ENCODE measurements around the gene CLEC4G. TPM values are rescaled to one million over a fixed set of nuclear protein-coding genes. Genes with fewer than 3 reads are reported as not detected.

CLEC4G gene
- total RNA-seq, 4 donors from 2014 or later, result 0.55 to 1.1 TPM; not detected in 2

GRCh38 chr19:7679771-7680605, 51.9 kb downstream of the CLEC4G start:
- Histone ChIP-seq H3K27ac (peak overlapping the region in 2 of 4 donors; percentile 89 to 90), H3K36me3 (no peaks in the 10 kb centered on the region), H3K4me1 (peaks cover 0 to 14% (median 9%) of the 10 kb centered on the region in 4 donors), H3K27me3 (peaks cover 32% of the 10 kb centered on the region), H3K4me3 (peak overlapping the region in 2 of 4 donors; percentile 93 to 94), H3K9me3 (no peaks in the 10 kb centered on the region)
- 35 to 85% methylated on average over 4 to 22 of the region's 22 CpGs for WGBS, 2 donors (ENCODE audit: low coverage in 1 of 2)
- intact Hi-C loops (cut with DNase I; ENCODE audit: low total_unique reads) (loop anchor here (1.0 to 10.0 kb wide), 2 partner anchors 29 to 585 kb away; no protein-coding TSS in a partner anchor), in situ Hi-C loops (cut with MboI; ENCODE audit: low pct_ligation_motif_present in 1 of 4, low pct_unique_long_range_greater_than_20kb in 1 of 4, low sequenced_read_pairs in 3 of 4) (loop anchor here in 1 of 4 donors (10.0 kb wide), 1 partner anchor 115 kb away; no protein-coding TSS in a partner anchor)
- DNase-seq, result no peak
- TF ChIP-seq CTCF (IDR thresholded peaks at IDR 0.05) (peak in 1 of 5 experiments; percentile 51), POLR2A (IDR thresholded peaks at IDR 0.05) (no peak)

- intact Hi-C loops (cut with DNase I; ENCODE audit: low total_unique reads), result loop anchor here (1.0 kb wide), 1 partner anchor 28 kb away; no protein-coding TSS in a partner anchor
- Histone ChIP-seq H3K36me3 (no peaks in the 10 kb centered on the region), H3K4me3 (no peak overlapping the region), H3K4me1 (peaks cover 0 to 14% (median 10%) of the 10 kb centered on the region in 4 donors), H3K27me3 (peaks cover 32% of the 10 kb centered on the region), H3K9me3 (no peaks in the 10 kb centered on the region), H3K27ac (no peak overlapping the region)
- in situ Hi-C loops (cut with MboI; ENCODE audit: low pct_ligation_motif_present in 1 of 4, low pct_unique_long_range_greater_than_20kb in 1 of 4, low sequenced_read_pairs in 3 of 4), result no loop called here
- DNase-seq, result peak; percentile 43
- WGBS, 2 donors (ENCODE audit: low coverage in 1 of 2), result 33% methylated on average over 30 of the region's 30 CpGs; no CpG with 5 or more reads in 1 of the 2 donors
- TF ChIP-seq POLR2A (IDR thresholded peaks at IDR 0.05), result no peak
- no peak for TF ChIP-seq EP300 (IDR thresholded peaks at IDR 0.05; ENCODE audit: low read depth)
- TF ChIP-seq POLR2AphosphoS5 (IDR thresholded peaks at IDR 0.05), result no peak
- TF ChIP-seq CTCF (IDR thresholded peaks at IDR 0.05), result no peak
These were observed 52.7 kb downstream of the CLEC4G start for GRCh38 chr19:7678971-7679751.

Other genes with a start within 250 kb of the CLEC4G start
- gene PEX11G, start 243.1 kb downstream of the CLEC4G start, total RNA-seq, result 10 to 100 TPM in 1 of 4 donors, 1 to 10 TPM in 3; 2.2 to 14.5 (median 8.9) TPM
- gene ZNF358, start 216.0 kb downstream of the CLEC4G start, total RNA-seq, result 10 to 100 TPM; 50.2 to 72.7 (median 69.1) TPM
- gene MCOLN1, start 209.5 kb downstream of the CLEC4G start, total RNA-seq, result 10 to 100 TPM; 14.7 to 93.1 (median 23.9) TPM
- 100 to 1,000 TPM; 115 to 435 (median 147) TPM for gene PNPLA6, start 196.4 kb downstream of the CLEC4G start, total RNA-seq
- gene CAMSAP3, start 136.2 kb downstream of the CLEC4G start, total RNA-seq, result 100 to 1,000 TPM in 1 of 4 donors, 10 to 100 TPM in 3; 36.2 to 114 (median 61.6) TPM
- 100 to 1,000 TPM in 1 of 4 donors, 10 to 100 TPM in 3; 27.8 to 123 (median 57.3) TPM for gene XAB2, start 102.6 kb downstream of the CLEC4G start, total RNA-seq
- gene PET100, start 102.3 kb downstream of the CLEC4G start, total RNA-seq, result 10 to 100 TPM in 2 of 4 donors, not detected in 2; 16.4 to 48.0 TPM
- 10 to 100 TPM in 1 of 4 donors, 1 to 10 TPM in 1, not detected in 2; 4.1 to 14.2 TPM for gene PCP2, start 98.4 kb downstream of the CLEC4G start, total RNA-seq
- gene STXBP2, start 95.0 kb downstream of the CLEC4G start, total RNA-seq, result 100 to 1,000 TPM; 132 to 303 (median 205) TPM
- gene RETN, start 63.1 kb downstream of the CLEC4G start, total RNA-seq, result not detected
- gene MCEMP1, start 55.0 kb downstream of the CLEC4G start, total RNA-seq, result under 1 TPM in 1 of 4 donors, not detected in 3; 0.41 TPM
- gene TRAPPC5, start 51.3 kb downstream of the CLEC4G start, total RNA-seq, result 10 to 100 TPM; 15.1 to 63.5 (median 34.4) TPM
- 10 to 100 TPM in 1 of 4 donors, 1 to 10 TPM in 1, under 1 TPM in 1, not detected in 1; 0.27 to 10.1 (median 4.3) TPM for gene FCER2, start 30.0 kb downstream of the CLEC4G start, total RNA-seq
- 1 to 10 TPM in 3 of 4 donors, under 1 TPM in 1; 1.00 to 9.4 (median 4.4) TPM for gene CD209, start 15.4 kb upstream of the CLEC4G start, total RNA-seq
- gene CLEC4M, start 31.1 kb upstream of the CLEC4G start, total RNA-seq, result under 1 TPM in 1 of 4 donors, not detected in 3; 0.16 TPM
- 10 to 100 TPM in 3 of 4 donors, 1 to 10 TPM in 1; 8.5 to 65.8 (median 15.0) TPM for gene EVI5L, start 98.1 kb upstream of the CLEC4G start, total RNA-seq
- under 1 TPM in 1 of 4 donors, not detected in 3; 0.16 TPM for gene PRR36, start 142.3 kb upstream of the CLEC4G start, total RNA-seq
- 1 to 10 TPM in 1 of 4 donors, under 1 TPM in 1, not detected in 2; 0.79 to 1.5 TPM for gene LRRC8E, start 156.4 kb upstream of the CLEC4G start, total RNA-seq
- gene MAP2K7, start 171.8 kb upstream of the CLEC4G start, total RNA-seq, result 100 to 1,000 TPM in 1 of 4 donors, 10 to 100 TPM in 3; 11.9 to 125 (median 20.9) TPM
- gene TGFBR3L, start 182.7 kb upstream of the CLEC4G start, total RNA-seq, result 1 to 10 TPM in 1 of 4 donors, not detected in 3; 1.4 TPM
- 10 to 100 TPM; 11.4 to 35.9 (median 13.0) TPM for gene SNAPC2, start 188.2 kb upstream of the CLEC4G start, total RNA-seq
- gene CTXN1, start 194.0 kb upstream of the CLEC4G start, total RNA-seq, result 10 to 100 TPM in 1 of 4 donors, 1 to 10 TPM in 3; 2.9 to 29.7 (median 4.8) TPM
- gene TIMM44, start 211.6 kb upstream of the CLEC4G start, total RNA-seq, result 100 to 1,000 TPM in 1 of 4 donors, 10 to 100 TPM in 3; 59.7 to 102 (median 71.8) TPM